Omental fat pad (tissue), 4 donors: Measurements from ENCODE around the gene MBP. TPM values are rescaled to one million over a fixed set of nuclear protein-coding genes. Genes with fewer than 3 reads are reported as not detected.

Source experiments
- ATAC-seq: fragments of 150-250 bp; one replicate; pipeline ENCODE4 v1.9.1; 2016; ENCODE audit warnings: mild to moderate bottlenecking, moderate library complexity; ENCODE audit not compliant: low FRiP score
- DNase-seq: peaks from one replicate; pipeline ENCODE4 v3.0.0-alpha.2; 2019; ENCODE audit warnings: low spot score
- total RNA-seq, 4 donors: library from RNA; depleted of rRNA; stranded (reverse); fragments of >200 nt; gene quantifications; one replicate each; pipeline ENCODE4 v1.1.0, GENCODE V29; 2016
- TF ChIP-seq, protein P1 (sequence below), 3 donors: fragments of 450-650 bp; IDR thresholded peaks; one replicate each; pipeline ENCODE4 v1.5.1; 2016 to 2017; ENCODE audit warnings: antibody characterized with exemption in 3 of 3, mild to moderate bottlenecking in 3 of 3, moderate library complexity in 2 of 3

The MBP gene
- total RNA-seq, 4 donors from 2014 or later = 27.4 to 50.9 (median 36.0) TPM

DNA sequence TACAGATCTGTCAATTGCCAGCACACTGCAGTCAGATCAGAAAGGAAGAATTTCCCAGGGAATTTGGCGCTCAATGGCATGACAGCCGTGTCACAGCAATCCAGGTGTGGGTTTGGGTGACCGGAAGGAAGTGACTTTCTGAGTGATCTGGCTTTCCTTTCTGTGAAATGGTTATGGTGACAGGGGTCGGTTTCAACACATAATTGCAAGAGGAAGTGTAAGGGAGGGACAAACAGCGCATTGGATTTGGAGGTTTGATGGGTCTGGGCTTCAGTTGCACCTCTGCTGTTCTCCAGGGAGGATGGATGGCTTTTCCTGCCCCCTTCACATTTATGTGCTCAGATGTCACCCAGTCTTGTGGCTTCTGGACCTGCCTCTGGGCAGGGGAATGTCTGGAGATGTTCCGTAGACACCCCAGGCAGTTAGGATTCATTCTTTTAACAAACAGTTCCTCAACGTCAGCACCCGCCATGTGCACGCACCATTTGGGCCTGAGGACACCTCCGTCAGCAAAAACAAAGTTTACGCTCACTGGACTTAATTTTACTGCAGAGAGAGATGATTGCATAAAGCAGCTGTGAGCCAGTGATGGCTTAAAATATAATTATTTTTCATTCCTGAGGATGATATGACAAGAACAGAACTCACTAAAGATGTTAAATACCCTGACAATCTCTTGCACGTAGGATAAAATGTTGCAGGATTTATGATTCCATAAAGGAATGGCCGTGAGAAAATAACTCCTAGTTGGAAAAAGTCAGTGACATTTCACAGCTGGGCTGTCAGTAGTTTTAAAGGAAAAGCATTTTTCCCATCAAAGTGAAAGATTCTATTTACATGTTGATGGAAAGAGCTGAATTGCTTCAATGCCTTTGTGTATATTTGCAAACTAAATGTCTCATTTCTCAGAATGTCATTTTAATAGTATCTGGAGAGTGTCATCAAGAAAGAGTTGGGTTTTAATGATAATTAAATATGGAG, 36.9 kb downstream of the MBP start:
- DNase-seq (no peak), ATAC-seq (no peak)
- TF ChIP-seq, protein P1, sequence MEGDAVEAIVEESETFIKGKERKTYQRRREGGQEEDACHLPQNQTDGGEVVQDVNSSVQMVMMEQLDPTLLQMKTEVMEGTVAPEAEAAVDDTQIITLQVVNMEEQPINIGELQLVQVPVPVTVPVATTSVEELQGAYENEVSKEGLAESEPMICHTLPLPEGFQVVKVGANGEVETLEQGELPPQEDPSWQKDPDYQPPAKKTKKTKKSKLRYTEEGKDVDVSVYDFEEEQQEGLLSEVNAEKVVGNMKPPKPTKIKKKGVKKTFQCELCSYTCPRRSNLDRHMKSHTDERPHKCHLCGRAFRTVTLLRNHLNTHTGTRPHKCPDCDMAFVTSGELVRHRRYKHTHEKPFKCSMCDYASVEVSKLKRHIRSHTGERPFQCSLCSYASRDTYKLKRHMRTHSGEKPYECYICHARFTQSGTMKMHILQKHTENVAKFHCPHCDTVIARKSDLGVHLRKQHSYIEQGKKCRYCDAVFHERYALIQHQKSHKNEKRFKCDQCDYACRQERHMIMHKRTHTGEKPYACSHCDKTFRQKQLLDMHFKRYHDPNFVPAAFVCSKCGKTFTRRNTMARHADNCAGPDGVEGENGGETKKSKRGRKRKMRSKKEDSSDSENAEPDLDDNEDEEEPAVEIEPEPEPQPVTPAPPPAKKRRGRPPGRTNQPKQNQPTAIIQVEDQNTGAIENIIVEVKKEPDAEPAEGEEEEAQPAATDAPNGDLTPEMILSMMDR (IDR thresholded peaks at IDR 0.05) = no peak

DNA sequence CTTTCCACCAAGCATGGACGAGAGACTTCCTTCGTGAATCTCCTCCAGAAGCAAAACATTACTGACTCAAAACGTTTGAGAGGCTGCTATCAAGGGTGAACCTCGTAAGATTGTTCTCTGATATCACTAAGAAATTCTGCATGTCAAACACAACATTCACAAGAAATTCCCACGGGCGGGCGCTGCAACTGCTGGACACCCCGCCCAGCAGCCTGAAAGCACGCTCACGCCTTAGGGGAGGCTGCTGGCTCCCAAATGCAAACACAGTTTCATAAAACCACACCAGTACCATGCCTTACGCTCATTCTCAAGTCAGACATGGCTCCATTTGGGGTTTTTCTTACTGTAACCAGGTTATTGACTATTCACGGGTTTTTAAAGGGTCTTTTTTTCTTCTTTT, 39.0 kb downstream of the MBP start:
- no peak for ATAC-seq
- TF ChIP-seq, protein P1 (IDR thresholded peaks at IDR 0.05) = no peak
- DNase-seq = no peak

DNA sequence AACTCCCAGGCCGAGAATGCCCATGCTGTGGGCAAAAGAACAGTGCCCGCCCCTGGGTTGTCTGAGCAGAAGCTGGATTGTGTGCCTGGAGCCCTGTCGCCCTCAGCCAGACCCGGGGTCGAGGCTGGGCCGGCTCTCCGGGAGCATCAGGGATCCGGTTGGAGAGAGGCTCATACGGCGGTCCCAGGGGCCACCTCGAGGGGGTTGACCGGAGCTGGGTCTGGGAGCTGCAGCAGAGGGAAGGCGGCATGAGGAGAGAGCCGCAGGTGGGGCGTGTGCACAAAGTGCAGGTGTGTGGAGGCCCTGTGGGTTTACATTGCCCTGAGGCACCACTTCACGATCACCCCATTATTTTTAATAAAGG, 39.5 kb downstream of the MBP start:
- DNase-seq = no peak
- ATAC-seq = no peak
- TF ChIP-seq, protein P1 (IDR thresholded peaks at IDR 0.05) = no peak

DNA sequence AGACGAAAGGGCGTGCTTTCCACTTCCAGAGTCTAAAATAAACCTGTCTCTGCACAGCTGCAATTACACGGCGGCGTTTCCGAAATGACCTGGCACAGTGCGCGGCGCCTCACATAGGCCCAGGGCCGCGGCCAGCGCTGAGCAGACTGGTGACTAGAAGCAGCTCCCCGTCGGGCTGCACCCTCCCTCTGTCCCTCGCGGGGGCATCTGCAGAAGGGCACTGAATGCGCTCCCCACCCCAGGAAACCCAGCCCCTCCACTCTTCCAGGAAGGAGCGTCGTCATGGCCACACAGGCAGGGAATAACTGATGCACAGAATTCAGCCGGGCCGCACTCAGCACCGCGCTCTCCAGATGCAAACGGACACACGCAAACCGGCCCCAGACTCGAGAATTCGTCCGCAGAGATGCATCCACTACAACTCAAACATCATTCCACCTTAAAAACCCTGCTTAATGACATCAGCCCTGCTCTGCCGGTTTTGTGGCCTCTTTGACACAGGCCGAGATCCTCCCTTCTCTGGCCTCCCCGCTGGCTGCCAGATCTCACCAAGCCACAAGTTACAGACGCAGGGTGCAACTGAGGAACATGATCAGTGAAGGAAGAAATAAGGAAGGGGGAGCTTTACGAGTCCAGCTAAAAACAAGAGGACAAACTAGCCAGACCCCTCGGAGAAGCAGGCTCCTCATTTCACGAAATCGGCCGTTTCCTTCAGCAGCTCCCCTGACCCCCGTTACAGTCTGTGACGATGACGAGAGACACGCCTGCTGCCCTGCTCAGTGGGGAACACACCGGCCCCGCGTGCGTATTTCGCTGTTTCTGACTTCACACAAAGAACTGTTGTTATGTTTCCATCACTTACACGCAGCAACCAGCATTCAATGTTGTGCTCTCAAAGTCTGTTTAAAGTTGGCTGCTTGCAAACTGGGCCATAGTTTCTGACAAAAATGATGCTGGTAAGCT, 40.2 kb downstream of the MBP start:
- DNase-seq = no peak
- TF ChIP-seq, protein P1 (IDR thresholded peaks at IDR 0.05) = no peak
- no peak for ATAC-seq

DNA sequence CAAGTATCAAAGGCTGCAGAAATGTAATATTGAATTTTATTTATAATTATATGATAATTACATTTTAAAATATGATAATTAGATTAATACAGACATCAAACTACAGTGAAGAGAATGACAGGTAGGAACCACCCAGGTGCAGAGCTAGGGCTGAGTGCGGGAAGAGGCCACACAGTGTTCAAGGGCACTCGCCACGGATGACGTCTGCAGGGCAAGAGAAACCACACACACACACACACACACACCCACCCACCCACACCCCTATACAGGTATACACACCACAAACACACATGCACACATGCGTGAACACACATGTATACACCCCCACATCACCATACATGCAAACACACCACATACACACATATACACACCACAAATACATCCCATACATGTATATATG, 41.2 kb downstream of the MBP start:
- ATAC-seq = no peak
- TF ChIP-seq, protein P1 (IDR thresholded peaks at IDR 0.05) = no peak
- DNase-seq = no peak

DNA sequence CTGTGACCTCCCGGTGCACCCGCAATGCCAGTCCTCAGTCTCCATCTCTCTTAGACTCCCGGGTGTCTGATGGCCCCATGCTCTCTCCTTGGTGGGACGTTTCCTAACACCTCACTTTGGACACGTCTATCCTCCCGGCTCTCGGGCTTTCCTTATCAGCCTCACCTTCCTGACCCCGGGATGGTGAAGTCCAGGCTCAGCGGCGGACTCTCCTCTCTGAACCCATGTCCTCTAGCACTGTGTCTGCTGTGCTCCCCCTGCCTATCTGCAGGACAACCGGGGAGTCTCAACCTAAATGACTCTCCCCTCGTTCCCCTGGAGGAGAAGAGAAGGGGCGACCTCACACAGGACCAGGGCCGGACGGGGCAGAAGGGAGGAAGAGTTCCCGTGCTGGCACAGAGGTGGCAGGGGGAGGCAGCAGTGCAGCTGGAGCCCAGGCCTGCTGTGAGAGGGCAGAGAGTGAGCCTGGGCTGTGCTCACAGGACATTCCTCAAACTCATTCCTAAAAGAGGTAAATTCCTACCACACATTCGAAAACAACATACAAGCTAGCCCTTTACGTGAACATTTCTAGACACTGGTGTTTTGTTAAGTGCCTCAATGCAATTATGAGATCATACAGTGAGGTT, 41.9 kb downstream of the MBP start:
- no peak for ATAC-seq
- no peak for DNase-seq

More for the DNA sequence above, 41.9 kb downstream of the MBP start:
- TF ChIP-seq, protein P1 (IDR thresholded peaks at IDR 0.05) = no peak
